Endothelial cell of umbilical vein (primary cell): ENCODE data around the gene RAC3. TPM values are rescaled to one million over a fixed set of nuclear protein-coding genes. Genes with fewer than 3 reads are reported as not detected.

Experiments
- BruUV-seq: library from RNA; stranded (reverse); fragments of 400-500 nt; replicated peaks from 2 replicates; lab custom pipeline; 2021; lab: Mats Ljungman, UMichigan
- CTCF ChIA-PET: fragments of 300-600, 350-600 bp; sonication (Branson Sonifier 250); formaldehyde crosslinking; loops from one replicate; lab custom pipeline; 2021; ENCODE audit warnings: antibody characterized with exemption, inconsistent platforms; lab: Charles Lee
- POLR2A ChIA-PET: fragments of 300-600, 350-600 bp; sonication (Branson Sonifier 250); formaldehyde crosslinking; loops from one replicate; lab custom pipeline; 2021; ENCODE audit warnings: antibody characterized with exemption, inconsistent platforms; lab: Charles Lee
- DNase-seq: peaks from one replicate; pipeline ENCODE4 v3.0.0-alpha.2; 2011; ENCODE audit warnings: low read depth, low spot score
- FAIRE-seq: peaks from 2 replicates; lab custom pipeline; 2011; peaks lifted over from hg19 to GRCh38; lab: Jason Lieb, UNC
- H2AFZ ChIP-seq: 2 replicates; pipeline ENCODE4 v1.6.0; 2012; ENCODE audit warnings: low read depth, low read length, control low read depth, inconsistent platforms
- H3K27ac ChIP-seq: 2 replicates; pipeline ENCODE4 v1.5.1; 2011; ENCODE audit warnings: low read depth, mild to moderate bottlenecking, control low read depth, low read length, moderate library complexity; ENCODE audit not compliant: insufficient read depth
- H3K27me3 ChIP-seq, 2 experiments: 2 replicates each; pipeline versions ENCODE4 v1.6.0 to v1.6.1; 2011; ENCODE audit warnings: low read length in 2 of 2, mixed read lengths in 1 of 2; ENCODE audit not compliant: control insufficient read depth in 2 of 2, insufficient read depth in 2 of 2
- H3K36me3 ChIP-seq, 2 experiments: 2 replicates in 1 of 2; 3 replicates in 1 of 2; pipeline ENCODE4 v1.5.1; 2011; ENCODE audit warnings: low read length in 2 of 2, mild to moderate bottlenecking in 1 of 2, moderate library complexity in 1 of 2; ENCODE audit not compliant: control insufficient read depth in 2 of 2, insufficient read depth in 2 of 2; ENCODE audit errors: extremely low read depth in 1 of 2
- H3K4me1 ChIP-seq: 3 replicates; pipeline ENCODE4 v1.5.1; 2011; ENCODE audit warnings: mild to moderate bottlenecking, low read length; ENCODE audit not compliant: control insufficient read depth, insufficient read depth; ENCODE audit errors: extremely low read depth
- H3K4me2 ChIP-seq: 2 replicates; pipeline ENCODE4 v1.6.1; 2011; ENCODE audit warnings: low read length, control low read depth, mixed read lengths; ENCODE audit not compliant: insufficient read depth
- H3K4me3 ChIP-seq, 3 experiments: fragments of 200-600 bp in 1 of 3; sonication (generic), shearing (Covaris generic) in 1 of 3; replicated peaks in 1 of 3; 2 replicates each; pipeline ENCODE4 v1.5.1; 2011 to 2016; ENCODE audit warnings: control low read depth in 3 of 3, low read length in 3 of 3, mild to moderate bottlenecking in 2 of 3, inconsistent platforms in 1 of 3, low read depth in 1 of 3, moderate library complexity in 1 of 3; ENCODE audit not compliant: insufficient read depth in 1 of 3
- H3K79me2 ChIP-seq: 2 replicates; pipeline ENCODE4 v1.6.0; 2012; ENCODE audit warnings: low read length, inconsistent platforms; ENCODE audit not compliant: control insufficient read depth, insufficient read depth
- H3K9ac ChIP-seq: replicated peaks from 2 replicates; pipeline ENCODE3; 2011; ENCODE audit warnings: low read length, control low read depth; ENCODE audit not compliant: insufficient read depth; ENCODE audit errors: extremely low read depth
- H3K9me1 ChIP-seq: replicated peaks from 3 replicates; pipeline ENCODE4 v1.6.0; 2011; ENCODE audit warnings: mild to moderate bottlenecking, low read length; ENCODE audit not compliant: control insufficient read depth, insufficient read depth; ENCODE audit errors: extremely low read depth
- H3K9me3 ChIP-seq: replicated peaks from 2 replicates; pipeline ENCODE4 v1.5.1; 2012; ENCODE audit warnings: low read length, inconsistent platforms; ENCODE audit not compliant: control insufficient read depth, insufficient read depth
- H4K20me1 ChIP-seq: replicated peaks from 2 replicates; pipeline ENCODE3; 2011; ENCODE audit warnings: mild to moderate bottlenecking, low read length; ENCODE audit not compliant: control insufficient read depth, insufficient read depth; ENCODE audit errors: extremely low read depth
- EZH2 ChIP-seq: IDR thresholded peaks from 2 replicates; pipeline ENCODE4 v1.6.1; 2012; ENCODE audit warnings: borderline replicate concordance, low read depth, mild to moderate bottlenecking, moderate library complexity, low read length, inconsistent platforms; ENCODE audit not compliant: severe bottlenecking
- FOS ChIP-seq: IDR thresholded peaks from 2 replicates; pipeline ENCODE4 v1.6.1; 2011; ENCODE audit warnings: mild to moderate bottlenecking, low read length, moderate library complexity, borderline replicate concordance; ENCODE audit not compliant: insufficient read depth
- GATA2 ChIP-seq: IDR thresholded peaks from 2 replicates; pipeline ENCODE4 v1.7.0; 2011; ENCODE audit warnings: low read depth, mild to moderate bottlenecking, moderate library complexity, mixed read lengths, low read length; ENCODE audit not compliant: insufficient read length, insufficient read depth
- JUN ChIP-seq: IDR thresholded peaks from 2 replicates; pipeline ENCODE4 v1.6.1; 2011; ENCODE audit warnings: borderline replicate concordance, low read depth; ENCODE audit not compliant: insufficient read length, insufficient read depth
- MYC ChIP-seq: IDR thresholded peaks from one replicate; pipeline ENCODE4 v1.6.1; 2011; ENCODE audit warnings: mild to moderate bottlenecking, low read depth, low read length
- POLR2A ChIP-seq: IDR thresholded peaks from 2 replicates; pipeline ENCODE4 v1.6.1; 2012; ENCODE audit warnings: low read depth, mild to moderate bottlenecking, control low read depth, low read length
- POLR2AphosphoS5 ChIP-seq: IDR thresholded peaks from 2 replicates; pipeline ENCODE4 v1.6.1; 2012; ENCODE audit warnings: low read depth, mild to moderate bottlenecking, control low read depth, low read length, moderate library complexity; ENCODE audit not compliant: insufficient read depth
- dilution Hi-C: fragments of 300-500 bp; cut with MboI; formaldehyde crosslinking; loops from one replicate; pipeline ENCODE4 v1.15.0; 2019; ENCODE audit warnings: low sequenced_read_pairs; ENCODE audit not compliant: extremely low pct_ligation_motif_present
- intact Hi-C: fragments of 100-400 bp; cut with micrococcal nuclease; formaldehyde crosslinking; loops from one replicate; pipeline ENCODE4 v1.10.0; 2022
- polyA plus RNA-seq, 4 experiments: library from polyadenylated mRNA; depleted of rRNA in 3 of 4; stranded (reverse) in 3 of 4; unstranded in 1 of 4; fragments of >200 nt; gene quantifications; 2 replicates each; pipeline versions ENCODE4 v1.2.1 to v1.2.3, GENCODE V29; 2011 to 2012; ENCODE audit warnings: missing spikeins in 1 of 4
- total RNA-seq: library from RNA; stranded (reverse); gene quantifications from 2 replicates; pipeline ENCODE4 v1.2.3, GENCODE V29; 2021
- TF ChIP-seq, protein P1 (sequence below), 2 donors: IDR thresholded peaks; 1 replicate in 1 of 2; 2 replicates in 1 of 2; pipeline ENCODE4 v1.5.1; 2011; ENCODE audit warnings: low read length in 2 of 2, mild to moderate bottlenecking in 2 of 2, moderate library complexity in 2 of 2, control low read depth in 1 of 2, inconsistent platforms in 1 of 2, low read depth in 1 of 2; ENCODE audit not compliant: insufficient read depth in 1 of 2; ENCODE audit errors: extremely low read depth in 1 of 2
- TF ChIP-seq, protein P2 (sequence below): IDR thresholded peaks from 2 replicates; pipeline ENCODE4 v1.6.1; 2011; ENCODE audit not compliant: insufficient read depth, insufficient read length

Gene RAC3
- total and polyA plus RNA-seq, 2 donors (not counting 3 experiments of a cell fraction or from before 2014, with no cell fraction given): 34.1 to 56.0 TPM

DNA sequence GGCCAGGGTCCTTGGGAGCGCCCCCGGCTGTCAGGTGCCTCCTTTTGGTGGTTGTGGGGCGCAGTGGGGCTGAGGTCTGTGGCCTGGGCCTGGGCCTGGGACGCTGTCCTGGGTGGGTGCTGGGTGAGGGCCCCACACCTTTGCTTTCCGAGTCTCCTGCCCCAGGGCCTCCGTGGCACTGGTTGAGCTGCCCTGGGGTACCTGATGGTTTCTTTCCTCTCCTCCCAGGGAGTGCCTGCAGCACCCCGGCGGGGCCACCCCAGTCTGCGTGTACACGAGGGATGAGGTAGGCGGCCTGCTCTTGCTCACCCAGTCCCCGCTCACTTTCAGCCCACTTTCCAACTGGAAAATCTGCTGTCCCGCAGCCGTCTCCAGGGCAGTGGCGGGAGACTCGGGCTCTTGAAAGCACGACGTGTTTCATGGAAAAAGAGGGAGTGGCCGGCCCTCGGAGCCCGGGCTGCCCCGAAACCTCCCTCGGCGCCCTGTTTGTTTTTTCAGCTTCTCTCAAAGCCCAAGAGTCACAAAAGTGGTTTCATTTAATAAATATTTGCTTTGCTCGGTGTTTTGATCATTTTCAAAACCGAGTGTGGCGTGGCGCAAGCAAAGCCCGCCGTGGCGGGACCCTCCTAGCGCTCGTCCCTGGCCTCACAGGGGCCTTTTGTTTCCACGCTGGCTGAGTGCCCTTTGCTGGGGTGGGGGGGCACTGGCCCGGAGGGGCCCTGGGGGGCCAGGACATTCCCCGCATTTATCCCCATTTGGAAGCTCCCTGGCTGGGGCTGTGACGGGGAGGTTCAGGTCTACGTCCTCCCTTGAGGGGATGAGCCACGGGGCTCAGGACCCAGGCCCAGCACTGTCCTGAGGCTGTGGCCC lies 36.6 kb upstream of the RAC3 start:
- ChIA-PET CTCF (interaction anchor here (0.8 kb wide), 1 partner anchor 16 kb away, joined by 3 read pairs; no protein-coding TSS in a partner anchor), POLR2A (no interaction called here)
- Histone ChIP-seq H3K27me3 (no peaks in the 10 kb centered on the region), H3K36me3 (no peaks in the 10 kb centered on the region), H3K4me3 (no peak overlapping the region), H3K4me1 (peaks cover 2% of the 10 kb centered on the region), H3K27ac (no peak overlapping the region), H3K79me2 (no peaks in the 10 kb centered on the region), H2AFZ (no peak overlapping the region), H3K9ac (no peak overlapping the region), H3K9me1 (no peaks in the 10 kb centered on the region), H4K20me1 (no peaks in the 10 kb centered on the region), H3K4me2 (no peak overlapping the region), H3K9me3 (no peaks in the 10 kb centered on the region)
- FAIRE-seq (no peak), DNase-seq (no peak)
- dilution Hi-C loops (no loop called here), intact Hi-C loops (no loop called here)
- no TSS peak for BruUV-seq
- TF ChIP-seq POLR2AphosphoS5: no peak
- TF ChIP-seq, protein P1, sequence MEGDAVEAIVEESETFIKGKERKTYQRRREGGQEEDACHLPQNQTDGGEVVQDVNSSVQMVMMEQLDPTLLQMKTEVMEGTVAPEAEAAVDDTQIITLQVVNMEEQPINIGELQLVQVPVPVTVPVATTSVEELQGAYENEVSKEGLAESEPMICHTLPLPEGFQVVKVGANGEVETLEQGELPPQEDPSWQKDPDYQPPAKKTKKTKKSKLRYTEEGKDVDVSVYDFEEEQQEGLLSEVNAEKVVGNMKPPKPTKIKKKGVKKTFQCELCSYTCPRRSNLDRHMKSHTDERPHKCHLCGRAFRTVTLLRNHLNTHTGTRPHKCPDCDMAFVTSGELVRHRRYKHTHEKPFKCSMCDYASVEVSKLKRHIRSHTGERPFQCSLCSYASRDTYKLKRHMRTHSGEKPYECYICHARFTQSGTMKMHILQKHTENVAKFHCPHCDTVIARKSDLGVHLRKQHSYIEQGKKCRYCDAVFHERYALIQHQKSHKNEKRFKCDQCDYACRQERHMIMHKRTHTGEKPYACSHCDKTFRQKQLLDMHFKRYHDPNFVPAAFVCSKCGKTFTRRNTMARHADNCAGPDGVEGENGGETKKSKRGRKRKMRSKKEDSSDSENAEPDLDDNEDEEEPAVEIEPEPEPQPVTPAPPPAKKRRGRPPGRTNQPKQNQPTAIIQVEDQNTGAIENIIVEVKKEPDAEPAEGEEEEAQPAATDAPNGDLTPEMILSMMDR (IDR thresholded peaks at IDR 0.05; ENCODE audit: extremely low read depth in 1 of 2, insufficient read depth in 1 of 2, low read depth in 1 of 2, low read length in 2 of 2): no peak
- TF ChIP-seq, protein P2, sequence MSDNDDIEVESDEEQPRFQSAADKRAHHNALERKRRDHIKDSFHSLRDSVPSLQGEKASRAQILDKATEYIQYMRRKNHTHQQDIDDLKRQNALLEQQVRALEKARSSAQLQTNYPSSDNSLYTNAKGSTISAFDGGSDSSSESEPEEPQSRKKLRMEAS: no peak
- no peak for TF ChIP-seq GATA2
- TF ChIP-seq FOS: no peak
- no peak for TF ChIP-seq EZH2
- TF ChIP-seq JUN: no peak
- no peak for TF ChIP-seq MYC
- no peak for TF ChIP-seq POLR2A
